HG03039 (cell line): ENCODE results near the gene METTL17.
"Not testable (repeated sequence)": the region's sequence is repeated elsewhere in the genome, so short reads cannot be mapped to it uniquely, and the experiment has no call there.

Source experiments
- ATAC-seq: cut with Tn5 transposase; IDR thresholded peaks from one replicate; pipeline ENCODE4 v1.9.1; 2021; ENCODE audit warnings: mild to moderate bottlenecking, moderate library complexity; ENCODE audit not compliant: unreplicated experiment

The METTL17 gene

GRCh38 chr14:20989787-20990600 is at the start of gene METTL17:
Gene METTL17, plus strand, starts transcription at chr14:20989980. Its CDS starts 23 bp downstream, at chr14:20990003.
- peak; percentile 95 for ATAC-seq

GRCh38 chr14:20945146-20945545 is 44.6 kb upstream of the METTL17 start:
- not testable (repeated sequence) for ATAC-seq

- not testable (repeated sequence) for ATAC-seq
Measured at GRCh38 chr14:20946707-20947106, 43.1 kb upstream of the METTL17 start.

GRCh38 chr14:20954736-20955537 is 34.8 kb upstream of the METTL17 start, which contains the start of gene RNASE2:
Gene RNASE2, plus strand, starts transcription at chr14:20955487. Its CDS starts 285 bp downstream, at chr14:20955772.
- ATAC-seq, result not testable (repeated sequence)

- ATAC-seq, result not testable (repeated sequence)
Measured at GRCh38 chr14:20955538-20955873, 34.3 kb upstream of the METTL17 start.

- ATAC-seq, result no peak
Measured at GRCh38 chr14:20956376-20956976, 33.3 kb upstream of the METTL17 start.

GRCh38 chr14:20958946-20959345 is 30.8 kb upstream of the METTL17 start:
- ATAC-seq, result not testable (repeated sequence)

GRCh38 chr14:20969336-20969735 is 20.4 kb upstream of the METTL17 start:
- ATAC-seq, result no peak

GRCh38 chr14:20970647-20970982 is 19.2 kb upstream of the METTL17 start:
- no peak for ATAC-seq

- peak; percentile 93 for ATAC-seq
Measured at GRCh38 chr14:20970983-20971704, 18.6 kb upstream of the METTL17 start.

GRCh38 chr14:20971705-20972021 is 18.1 kb upstream of the METTL17 start:
- no peak for ATAC-seq

- no peak for ATAC-seq
Measured at GRCh38 chr14:20973501-20973900, 16.3 kb upstream of the METTL17 start.

- no peak for ATAC-seq
Measured at GRCh38 chr14:20976291-20976690, 13.5 kb upstream of the METTL17 start.

- no peak for ATAC-seq
Measured at GRCh38 chr14:20978687-20979086, 11.1 kb upstream of the METTL17 start.

GRCh38 chr14:20980906-20981305 is 8.9 kb upstream of the METTL17 start:
- no peak for ATAC-seq

GRCh38 chr14:20982646-20983369 is 7.0 kb upstream of the METTL17 start:
- no peak for ATAC-seq

GRCh38 chr14:20985650-20986049 is 4.1 kb upstream of the METTL17 start:
- ATAC-seq, result not testable (repeated sequence)

GRCh38 chr14:20986811-20987210 is 3.0 kb upstream of the METTL17 start:
- no peak for ATAC-seq

GRCh38 chr14:20988717-20989470 is 886 bp upstream of the METTL17 start:
- no peak for ATAC-seq

- no peak for ATAC-seq
Measured at GRCh38 chr14:20989471-20989786, 351 bp upstream of the METTL17 start.
